Heart left ventricle (tissue), 16 donors: ENCODE results near the gene MARCOL. TPM values are rescaled to one million over a fixed set of nuclear protein-coding genes. Genes with fewer than 3 reads are reported as not detected.

Experiments used
- ATAC-seq, 4 donors: fragments of 200-7000 bp; cut with Tn5 transposase; one replicate each; pipeline ENCODE4 v1.9.1; 2020 to 2022; ENCODE audit warnings: moderate library complexity in 4 of 4, mild to moderate bottlenecking in 3 of 4, moderate number of reproducible peaks in 1 of 4
- DNase-seq, 5 donors: peaks; one replicate each; pipeline ENCODE4 v3.0.0-alpha.2; 2020
- H3K27ac ChIP-seq, 12 donors: fragments of 200-600 bp; sonication (generic) in 4 of 12; one replicate each; pipeline versions ENCODE4 v1.5.0 to v1.8.0; 2016 to 2022; ENCODE audit warnings: mild to moderate bottlenecking in 2 of 12
- H3K27me3 ChIP-seq, 9 donors: fragments of 200-600 bp; sonication (generic) in 2 of 9; one replicate each; pipeline versions ENCODE4 v1.5.1 to v1.8.0; 2016 to 2022; ENCODE audit warnings: mild to moderate bottlenecking in 3 of 9
- H3K36me3 ChIP-seq, 9 donors: fragments of 200-600 bp; sonication (generic) in 2 of 9; one replicate each; pipeline versions ENCODE4 v1.5.0 to v1.8.0; 2018 to 2022; ENCODE audit warnings: mild to moderate bottlenecking in 2 of 9
- H3K4me1 ChIP-seq, 12 donors: fragments of 200-600 bp; sonication (generic) in 4 of 12; one replicate each; pipeline versions ENCODE4 v1.5.0 to v1.8.0; 2016 to 2022; ENCODE audit warnings: mild to moderate bottlenecking in 3 of 12
- H3K4me3 ChIP-seq, 12 donors: fragments of 200-600 bp; sonication (generic) in 4 of 12; one replicate each; pipeline versions ENCODE4 v1.5.0 to v1.8.0; 2017 to 2022; ENCODE audit warnings: mild to moderate bottlenecking in 9 of 12, moderate library complexity in 4 of 12
- H3K9me3 ChIP-seq, 12 donors: fragments of 200-600 bp; sonication (generic) in 4 of 12; one replicate each; pipeline versions ENCODE4 v1.5.0 to v1.8.0; 2016 to 2022; ENCODE audit warnings: mild to moderate bottlenecking in 1 of 12
- CTCF ChIP-seq, 12 donors: fragments of 200-600 bp; sonication (generic) in 4 of 12; IDR thresholded peaks; one replicate each; pipeline versions ENCODE4 v1.5.0 to v1.8.0; 2018 to 2022; ENCODE audit warnings: antibody characterized with exemption in 12 of 12, mild to moderate bottlenecking in 5 of 12
- POLR2A ChIP-seq, 2 donors: fragments of 450-650 bp; IDR thresholded peaks; one replicate each; pipeline ENCODE4 v1.6.1; 2017; ENCODE audit warnings: antibody characterized with exemption in 2 of 2, mild to moderate bottlenecking in 2 of 2, moderate library complexity in 2 of 2
- WGBS, 4 donors: extraction: QIAGEN DNeasy Blood & Tissue Kit in 2 of 4; methylation state at CpG; one replicate each; pipeline versions ENCODE4 v1.1.5 to v1.1.7; 2013 to 2018; 5-methylcytosine and 5-hydroxymethylcytosine counted together
- intact Hi-C, 10 donors: fragments of 100-400 bp; cut with DNase I; formaldehyde crosslinking; loops; one replicate each; pipeline versions ENCODE4 v1.11.1 to v1.14.2; 2022
- long read RNA-seq, 3 donors: library from polyadenylated mRNA; unstranded; transcript quantifications; one replicate each; pipeline ENCODE4 v2.0.0, GENCODE V29; 2020 to 2021
- polyA plus RNA-seq, 2 donors: library from polyadenylated mRNA; stranded (reverse); fragments of 200-250 nt; gene quantifications; one replicate each; pipeline ENCODE4 v1.2.3, GENCODE V29; 2013
- total RNA-seq, 9 donors: library from RNA; depleted of rRNA in 2 of 9; stranded (reverse); fragments of >200 nt in 2 of 9; fragmentation: NEBNext Ultra II Directional in 3 of 9; extraction: Animal tissue kit (Norgen Biotek cat#: 25700) in 3 of 9; gene quantifications; one replicate each; pipeline versions ENCODE4 v1.1.0 to v1.2.4, GENCODE V29; 2016 to 2023
- donor health status: ischemic (EF 13 %, LVEDD 7.1; RV severe dilation, severe dysfunction).
- donor health status: healthy with polysubstance abuse.
- donor health status: DM: no; HTN: yes; CAD: no.
- donor health status: DM: no; HTN: no; CAD: no.
- donor health status: ischemic (EF 25% LVEDD 6.9; RV normal size, moderate dysfunction).
- donor health status: ischemic (EF 25% LVEDD 5.7; RV mildly dilated, moderate dysfunction).
- donor health status: healthy.
- donor health status: DM: yes; HTN: yes; CAD: no.
- donor health status: ischemic (EF 35%, LVEDD 5.7; RV mildly dilated, moderate dysfunction).
- donor health status: nonischemic (EF 11% LVEDD 7.7; RV severe dilation, severe dysfunction).
- donor health status: DM: yes; HTN: yes; CAD: no.
- donor health status: PGD.
- donor health status: ischemic (EF 29% LVEDD 5.4; RV normal size, mild dysfunction).
- donor health status: nonischemic (EF 23%, LVEDD 6.1; RV moderate dilation, normal function).

The MARCOL gene, protein sequence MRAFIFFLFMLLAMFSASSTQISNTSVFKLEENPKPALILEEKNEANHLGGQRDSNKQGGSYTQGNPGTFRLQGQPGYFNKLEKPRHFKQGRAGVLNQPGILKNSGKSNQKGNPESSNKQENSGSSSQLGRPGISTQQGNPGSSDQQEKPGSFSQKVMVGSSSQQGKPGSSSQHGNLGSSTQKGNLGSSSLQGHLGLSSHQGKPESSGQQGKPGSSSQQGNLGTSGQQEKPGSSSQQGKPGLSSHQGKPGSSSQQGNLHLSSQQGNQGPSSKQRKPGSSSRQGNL
- not detected for total RNA-seq
- polyA plus RNA-seq: not detected
- long read RNA-seq, donor 1: 0 reads
- long read RNA-seq, donor 2: 0 reads
- long read RNA-seq, donor 3: 0 reads

DNA sequence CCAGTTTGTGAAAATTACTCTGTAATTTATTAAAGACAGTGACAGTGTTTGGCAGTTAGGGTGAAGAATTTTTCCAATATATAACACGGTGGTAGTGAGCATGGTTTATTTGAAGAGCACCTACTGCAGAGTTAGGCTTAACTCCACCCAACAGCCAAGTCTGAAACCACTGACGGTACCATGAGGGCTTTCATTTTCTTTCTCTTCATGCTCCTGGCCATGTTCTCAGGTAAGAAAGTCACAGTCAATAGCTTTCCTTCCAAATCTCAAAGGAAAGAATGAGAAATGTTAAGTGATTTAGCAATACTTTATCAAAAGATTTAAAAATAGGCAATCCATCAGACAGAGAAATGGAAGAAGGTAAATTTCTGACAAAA is at the start of gene MARCOL:
Gene MARCOL, plus strand, starts transcription at position 108 of the 377 bp plus-strand sequence. Its CDS starts 73 bp downstream, at position 181.
- Histone ChIP-seq H3K27me3 (no peaks in the 10 kb centered on the region), H3K36me3 (no peaks in the 10 kb centered on the region), H3K4me1 (no peaks in the 10 kb centered on the region), H3K4me3 (no peak within 1 kb of the TSS), H3K27ac (no peak within 1 kb of the TSS), H3K9me3 (no peaks in the 10 kb centered on the region)
- WGBS, 4 donors: 73 to 80% (median 76%) methylated on average over 2 of the region's 2 CpGs
- intact Hi-C loops: no loop called here
- ATAC-seq: no peak
- TF ChIP-seq POLR2A (IDR thresholded peaks at IDR 0.05): no peak
- no peak for TF ChIP-seq CTCF (IDR thresholded peaks at IDR 0.05)
- no peak for DNase-seq

DNA sequence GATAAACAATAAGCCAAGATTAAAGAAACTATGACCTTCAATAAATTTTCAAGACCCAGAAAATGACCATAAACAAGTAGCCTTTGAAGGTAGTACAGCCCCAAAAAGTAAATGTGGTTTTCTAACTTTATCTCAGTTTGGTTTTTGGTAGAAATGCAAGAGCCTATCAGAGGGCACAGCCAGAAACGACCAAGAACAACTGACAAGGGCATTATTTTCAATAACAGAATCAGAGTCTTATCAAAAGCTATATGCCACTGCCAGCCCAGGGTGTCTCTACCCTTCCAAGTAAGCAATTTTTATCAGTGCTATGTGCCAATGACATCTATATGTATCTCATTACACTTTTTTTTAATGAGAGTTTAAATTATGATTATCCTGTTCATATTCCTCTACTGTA is 47.3 kb upstream of the MARCOL start:
- Histone ChIP-seq H3K36me3 (no peaks in the 10 kb centered on the region), H3K9me3 (no peaks in the 10 kb centered on the region), H3K4me3 (no peak overlapping the region), H3K27me3 (no peaks in the 10 kb centered on the region), H3K27ac (no peak overlapping the region), H3K4me1 (peaks cover 0 to 9% (median 0%) of the 10 kb centered on the region in 12 donors)
- ATAC-seq (no peak), DNase-seq (no peak)
- intact Hi-C loops: no loop called here
- WGBS, 4 donors: 38 to 59% (median 51%) methylated on average over 1 of the region's 1 CpG
- no peak for TF ChIP-seq POLR2A (IDR thresholded peaks at IDR 0.05)
- no peak for TF ChIP-seq CTCF (IDR thresholded peaks at IDR 0.05)

DNA sequence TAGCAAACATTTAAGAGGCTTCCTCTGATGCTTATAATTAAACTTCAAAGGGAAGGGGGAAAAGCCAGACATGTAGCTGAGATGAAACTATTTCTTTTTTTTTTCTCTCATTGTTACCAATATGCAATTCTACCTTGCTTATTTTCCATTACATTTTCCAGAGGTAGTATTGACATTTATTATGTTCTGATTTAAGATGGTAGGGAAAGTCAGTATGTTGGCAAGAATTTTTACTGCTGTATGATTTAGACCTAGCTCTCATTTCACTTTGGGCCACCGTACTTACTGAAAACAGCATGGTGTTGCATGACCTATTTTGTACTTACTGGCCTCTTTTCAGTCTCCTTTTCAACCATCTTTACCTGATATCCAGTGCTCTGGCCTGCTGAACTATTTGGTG is 45.1 kb upstream of the MARCOL start:
- no peaks in the 10 kb centered on the region for H3K27me3 ChIP-seq
- no peak for ATAC-seq
- H3K4me1 ChIP-seq: no peaks in the 10 kb centered on the region
- TF ChIP-seq CTCF (IDR thresholded peaks at IDR 0.05) (no peak), POLR2A (IDR thresholded peaks at IDR 0.05) (no peak)
- DNase-seq: no peak
- 95 to 98% (median 96%) methylated on average over 1 of the region's 1 CpG for WGBS, 4 donors
- H3K27ac ChIP-seq: peak overlapping the region in 1 of 12 donors; percentile 58
- H3K4me3 ChIP-seq: no peak overlapping the region
- intact Hi-C loops: no loop called here
- H3K9me3 ChIP-seq: no peaks in the 10 kb centered on the region
- no peaks in the 10 kb centered on the region for H3K36me3 ChIP-seq

DNA sequence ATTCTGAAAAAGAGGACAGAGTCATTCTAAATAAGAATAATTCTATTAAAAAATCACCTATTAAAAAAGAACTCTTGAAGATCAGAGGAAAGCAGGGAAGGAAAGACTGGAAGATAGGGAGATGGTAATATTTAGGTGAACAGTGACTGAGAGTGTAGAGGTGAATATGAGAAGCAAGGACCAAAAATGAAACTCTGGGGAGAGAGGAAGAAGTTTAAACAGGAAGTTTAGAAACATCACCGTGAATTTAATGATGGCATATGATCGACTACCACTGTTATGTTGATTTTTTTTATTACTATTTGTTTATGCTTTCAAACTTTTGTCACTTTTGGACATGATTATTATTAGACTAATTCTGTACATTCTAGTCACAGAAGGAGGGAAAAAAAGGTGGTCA is 37.2 kb upstream of the MARCOL start:
- Histone ChIP-seq H3K27me3 (no peaks in the 10 kb centered on the region), H3K27ac (no peak overlapping the region), H3K9me3 (no peaks in the 10 kb centered on the region), H3K36me3 (no peaks in the 10 kb centered on the region), H3K4me1 (peaks cover 0 to 10% (median 0%) of the 10 kb centered on the region in 12 donors), H3K4me3 (no peak overlapping the region)
- ATAC-seq (no peak), DNase-seq (no peak)
- intact Hi-C loops: no loop called here
- TF ChIP-seq POLR2A (IDR thresholded peaks at IDR 0.05) (no peak), CTCF (IDR thresholded peaks at IDR 0.05) (no peak)
- WGBS, 4 donors: 73 to 78% (median 74%) methylated on average over 2 of the region's 2 CpGs
